Activated T-helper 9 cell treated with anti-CD3 and anti-CD28 coated beads, Interleukin-2, amount 50 U/mL, for 16 hours (primary cell): Measurements from ENCODE around the gene TRAIP.
A peak's percentile ranks its signal among the peaks of the same experiment; 100 is the strongest.
"Not testable (repeated sequence)": the region's sequence is repeated elsewhere in the genome, so short reads cannot be mapped to it uniquely, and the experiment has no call there.

Experiments
- DNase-seq: peaks from one replicate; pipeline ENCODE4 v3.0.0-alpha.2; 2020; ENCODE audit warnings: low read depth

Gene TRAIP

GRCh38 chr3:49823131-49823530, 33.2 kb downstream of the TRAIP start:
- DNase-seq = not testable (repeated sequence)

- no peak for DNase-seq
Measured at GRCh38 chr3:49813497-49814174, 42.7 kb downstream of the TRAIP start, which contains the start of gene UBA7. Gene UBA7 (minus strand): TSS chr3:49813953. CDS start chr3:49813787, 166 bp downstream.

- DNase-seq = no peak
Measured at GRCh38 chr3:49812916-49813496, 43.4 kb downstream of the TRAIP start.

GRCh38 chr3:49807431-49808114, 48.8 kb downstream of the TRAIP start:
- no peak for DNase-seq

DNA sequence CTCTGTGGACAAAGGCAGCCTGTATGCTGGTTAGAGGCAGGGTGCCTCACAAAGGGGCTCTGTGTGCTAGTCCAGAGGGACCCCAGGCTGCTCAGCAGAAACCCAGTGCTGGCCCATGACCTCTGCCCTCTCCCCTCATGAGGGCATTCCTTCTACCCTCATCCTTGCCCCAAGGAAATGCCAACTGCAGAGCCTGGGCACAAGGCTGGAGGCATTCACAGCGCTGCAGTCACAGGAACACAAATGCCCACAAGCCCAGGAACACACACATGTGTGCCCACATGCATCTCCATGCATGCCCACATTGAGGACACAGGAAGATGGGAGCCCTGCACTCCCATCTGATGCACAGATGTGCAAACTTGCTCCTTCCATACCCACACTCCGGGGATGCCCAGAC, 49.5 kb downstream of the TRAIP start:
- DNase-seq = no peak

GRCh38 chr3:49805897-49806701, 50.3 kb downstream of the TRAIP start:
- no peak for DNase-seq

DNA sequence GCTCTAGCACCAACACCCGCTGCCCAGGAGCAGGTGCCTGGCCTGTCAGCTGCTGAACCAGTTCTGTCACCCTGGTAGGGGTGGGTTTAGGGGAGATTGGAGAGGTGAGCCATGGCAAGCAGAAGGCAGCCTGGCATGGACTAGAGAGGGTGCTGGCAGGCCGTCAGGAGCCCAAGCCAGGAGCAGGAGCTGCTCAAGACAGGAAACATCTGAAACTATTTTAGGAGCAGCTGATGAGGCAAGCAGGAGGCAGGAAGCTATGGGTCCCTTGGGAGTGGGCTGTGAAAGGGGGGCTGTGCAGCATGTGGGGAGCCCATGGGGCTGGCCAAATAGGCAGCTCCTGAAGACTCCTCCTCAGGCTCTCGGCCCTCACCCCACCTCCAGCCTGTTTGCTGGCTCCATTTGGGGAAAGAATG, 51.0 kb downstream of the TRAIP start:
- no peak for DNase-seq

DNA sequence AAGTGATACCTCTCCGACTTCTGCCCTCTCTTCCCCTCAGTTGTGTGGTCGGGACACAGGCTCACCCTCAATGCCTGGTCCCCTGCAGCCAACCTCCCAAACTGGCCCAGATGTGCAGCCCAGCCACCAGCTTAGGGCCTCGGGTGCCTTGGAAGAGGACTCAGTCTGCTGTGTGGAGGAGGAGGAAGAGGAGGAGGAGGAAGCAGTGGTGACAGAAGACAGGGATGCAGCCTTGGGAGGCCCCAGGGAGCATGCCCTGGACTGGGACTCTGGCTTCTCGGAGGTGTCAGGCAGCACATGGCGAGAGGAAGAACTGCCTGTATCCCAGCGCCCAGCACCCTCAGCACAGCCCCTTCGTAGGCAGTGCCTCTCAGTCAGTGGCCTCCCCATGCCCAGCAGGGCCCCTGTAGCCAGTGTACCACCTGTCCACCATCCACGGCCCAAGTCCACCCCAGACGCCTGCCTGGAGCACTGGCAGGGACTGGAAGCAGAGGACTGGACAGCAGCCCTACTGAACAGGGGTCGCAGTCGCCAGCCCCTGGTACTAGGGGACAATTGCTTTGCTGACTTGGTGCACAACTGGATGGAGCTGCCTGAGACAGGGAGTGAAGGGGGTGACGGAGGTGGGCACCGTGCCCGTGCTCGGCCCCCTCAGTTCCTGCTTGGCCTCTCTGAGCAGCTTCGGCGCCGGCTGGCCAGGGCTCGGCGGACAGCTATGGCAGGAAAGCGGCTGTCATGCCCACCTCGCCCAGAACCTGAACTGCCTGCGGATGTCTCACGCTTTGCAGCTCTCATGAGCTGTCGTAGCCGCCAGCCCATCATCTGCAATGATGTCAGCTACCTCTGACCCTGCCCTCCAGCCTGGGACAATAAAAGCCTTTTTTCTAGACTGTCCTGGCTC, 52.0 kb downstream of the TRAIP start:
- DNase-seq = no peak

DNA sequence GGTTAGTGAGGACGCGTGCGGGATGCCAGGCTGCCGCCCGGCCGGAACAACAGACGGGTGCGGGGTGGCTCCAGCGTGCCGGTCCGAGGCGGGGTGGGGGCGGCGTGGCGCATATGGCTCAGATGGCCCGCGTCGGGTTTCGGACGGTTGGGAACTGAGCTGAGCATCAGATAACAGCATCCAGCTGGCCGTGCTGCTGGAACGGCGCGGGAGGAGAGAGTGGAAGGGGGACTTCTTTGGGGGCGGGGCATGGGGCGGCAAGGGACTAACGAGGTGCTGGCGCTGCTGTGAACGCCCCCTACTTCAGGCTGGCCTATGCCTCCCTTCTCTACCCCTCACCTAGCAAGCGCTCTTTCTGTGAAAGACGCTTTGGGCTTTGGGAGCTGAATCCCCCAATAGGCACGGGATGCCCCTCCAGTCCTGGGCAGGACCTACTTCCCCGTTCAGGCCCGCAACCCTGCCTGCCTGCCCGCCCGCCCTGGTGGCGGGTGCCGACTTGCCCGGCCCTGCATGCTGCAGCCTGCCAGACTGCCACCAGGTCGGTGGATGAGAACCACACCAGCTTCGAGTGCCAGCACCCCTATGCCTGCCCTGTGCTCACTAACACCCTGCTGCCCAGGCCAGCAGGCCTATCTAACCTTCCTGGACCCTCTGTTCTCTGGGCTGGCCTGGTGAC, 52.8 kb downstream of the TRAIP start:
- peak; percentile 33 for DNase-seq

GRCh38 chr3:49802719-49803464, 53.5 kb downstream of the TRAIP start, which contains the start of gene INKA1:
Gene INKA1 (plus strand): TSS chr3:49803261. CDS start chr3:49803393, 132 bp downstream.
- DNase-seq = peak; percentile 79

DNA sequence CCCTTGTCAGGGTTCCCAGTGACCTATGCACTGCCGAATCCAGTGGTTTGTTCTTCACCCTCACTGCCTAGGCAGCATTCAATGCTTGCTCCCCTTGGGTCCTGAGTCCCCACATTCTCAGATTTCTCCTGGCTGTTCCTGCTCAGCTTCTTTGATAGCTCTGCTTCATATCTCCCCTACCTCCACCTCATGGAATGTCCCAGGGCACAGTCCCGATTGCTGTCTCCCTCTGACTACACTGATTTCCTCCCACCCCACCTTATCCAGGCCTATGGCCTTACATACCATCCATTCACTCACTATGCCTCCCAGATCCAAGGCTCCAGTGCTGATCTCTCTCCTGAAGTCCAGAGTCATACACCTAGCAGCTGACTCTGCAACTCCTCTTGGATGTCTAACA, 55.2 kb downstream of the TRAIP start:
- DNase-seq = no peak

DNA sequence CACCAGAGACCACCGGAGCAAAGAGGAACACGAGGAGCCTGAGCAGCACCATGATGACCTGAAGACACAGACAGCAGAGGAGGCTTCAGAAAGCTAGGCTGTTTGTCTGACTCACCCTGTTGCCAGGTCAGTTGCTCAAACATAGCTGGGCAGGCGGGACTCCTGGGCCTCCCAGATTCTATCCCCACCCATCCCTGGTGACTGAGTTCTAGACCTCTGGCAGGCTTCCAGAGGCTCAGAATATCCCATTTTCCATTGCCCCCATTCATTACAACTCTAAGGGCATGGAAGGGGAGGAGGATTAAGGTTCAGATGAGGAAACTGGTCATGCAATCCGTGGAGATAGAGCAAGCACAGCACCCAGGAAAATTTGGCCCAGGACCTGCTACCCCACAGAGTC, 56.6 kb downstream of the TRAIP start, which contains the start of gene CDHR4:
Gene CDHR4 (minus strand): TSS at position 113 of the 400 bp plus-strand sequence. CDS start 61 bp downstream, at position 52.
- no peak for DNase-seq

- DNase-seq = no peak
Measured at GRCh38 chr3:49799105-49799504, 57.3 kb downstream of the TRAIP start.

DNA sequence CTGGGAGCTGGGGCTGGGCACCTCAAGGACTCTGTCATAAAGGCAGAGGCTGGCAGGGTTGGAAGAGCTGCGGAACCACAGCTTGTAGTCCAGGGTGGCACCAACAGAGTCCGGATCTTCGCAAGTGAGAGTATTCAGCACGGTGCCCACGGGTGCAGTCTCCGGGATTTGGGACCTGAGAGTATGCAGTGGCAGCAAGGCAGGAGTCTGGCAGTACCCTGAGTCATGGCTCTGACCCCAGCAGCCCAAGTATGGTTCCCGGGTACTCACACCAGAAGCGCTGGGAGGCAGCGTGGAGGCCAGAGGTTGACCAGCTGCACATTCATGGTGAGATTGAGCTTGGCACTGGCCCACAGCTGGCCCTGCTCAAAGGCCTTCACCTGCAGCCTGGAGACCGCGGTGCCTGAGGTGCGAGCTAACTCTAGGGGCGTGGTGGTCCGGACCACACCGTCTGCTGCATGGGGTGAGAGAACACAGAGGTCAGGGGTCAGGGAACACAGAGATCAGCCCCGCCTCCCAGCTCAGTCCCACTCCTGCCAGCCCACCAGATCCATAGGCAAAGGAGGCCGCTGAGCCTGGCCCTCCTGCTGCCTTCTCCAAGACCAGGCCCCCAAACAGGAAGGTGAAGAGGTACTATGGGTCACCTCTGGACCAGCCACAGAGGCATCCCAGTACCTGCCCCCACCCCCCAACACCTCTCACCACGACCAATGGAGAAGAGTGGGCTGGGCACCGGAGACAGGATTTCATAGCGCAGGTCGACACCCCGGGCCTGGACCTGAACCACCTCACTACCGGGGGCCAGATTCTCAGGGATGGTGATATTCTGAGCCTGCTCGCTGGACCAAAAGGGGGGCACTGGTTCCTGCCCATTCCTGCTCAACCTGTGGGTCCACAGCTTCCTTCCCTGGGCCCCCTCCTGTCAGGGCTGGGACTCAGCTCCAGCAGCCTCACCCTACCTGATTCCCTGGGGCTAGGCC, 61.1 kb downstream of the TRAIP start:
- no peak for DNase-seq

GRCh38 chr3:49794431-49794830, 61.9 kb downstream of the TRAIP start:
- no peak for DNase-seq

DNA sequence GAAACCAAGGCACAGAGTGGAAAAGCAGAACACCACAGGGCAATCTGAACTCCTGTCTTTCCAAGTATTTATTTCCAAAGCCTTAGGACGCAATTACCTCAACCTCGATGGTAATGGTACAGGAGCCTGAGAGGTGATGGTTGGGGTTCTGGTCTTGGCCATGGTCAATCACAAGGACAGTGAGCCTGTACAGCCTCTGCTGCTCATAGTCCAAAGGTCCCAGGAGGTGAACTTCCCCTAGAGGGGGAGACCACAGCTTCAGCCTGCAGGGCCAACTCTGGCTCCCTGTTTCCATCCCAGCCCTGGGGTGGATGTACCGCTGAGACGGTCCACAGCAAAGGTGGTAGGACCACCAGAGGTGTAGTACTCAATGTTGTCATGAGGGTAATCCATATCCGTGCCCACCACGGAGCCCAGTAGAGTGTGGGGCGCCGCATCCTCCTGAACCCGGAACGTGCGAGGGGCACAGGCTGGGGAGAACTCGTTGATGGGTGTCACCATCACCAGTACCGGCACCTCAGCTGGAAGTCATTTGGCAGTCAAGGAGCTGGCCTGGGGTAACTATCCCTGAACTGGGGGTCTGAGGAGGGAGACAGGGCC, 62.8 kb downstream of the TRAIP start:
- DNase-seq = no peak

- no peak for DNase-seq
Measured at GRCh38 chr3:49792371-49793150, 63.8 kb downstream of the TRAIP start.
